Uterus (tissue), 2 donors: Measurements from ENCODE around the gene ESRRA.

ENCODE experiments used
- POLR2A ChIP-seq, 2 donors: fragments of 450-650 bp; IDR thresholded peaks; one replicate each; pipeline ENCODE4 v1.6.1; 2016; ENCODE audit warnings: antibody characterized with exemption in 2 of 2, mild to moderate bottlenecking in 1 of 2, moderate library complexity in 1 of 2
- TF ChIP-seq, protein P1 (sequence below), 4 experiments: fragments of 200-600 bp in 2 of 4; fragments of 450-650 bp in 2 of 4; sonication (generic) in 2 of 4; IDR thresholded peaks; one replicate each; pipeline ENCODE4 v1.5.1; 2016 to 2019; ENCODE audit warnings: antibody characterized with exemption in 4 of 4, mild to moderate bottlenecking in 2 of 4, moderate library complexity in 1 of 4

DNA sequence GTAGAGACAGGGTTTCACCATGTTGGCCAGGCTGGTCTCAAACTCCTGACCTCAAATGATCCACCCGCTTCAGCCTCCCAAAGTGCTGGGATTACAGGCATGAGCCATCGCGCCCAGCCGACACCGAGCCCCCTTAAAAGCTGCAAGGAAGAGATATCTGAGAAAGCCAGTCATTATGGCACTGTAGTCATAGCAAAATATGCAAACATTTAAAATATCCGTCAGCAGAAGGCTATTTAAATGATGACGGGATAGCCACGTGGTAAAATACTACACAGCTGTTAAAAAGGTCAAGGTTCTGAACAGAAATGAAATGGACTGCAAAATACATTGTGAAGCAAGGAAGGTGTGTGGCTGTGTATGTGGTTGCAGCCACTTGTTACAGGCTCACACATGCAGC lies 28.2 kb downstream of the ESRRA start:
- TF ChIP-seq POLR2A (IDR thresholded peaks at IDR 0.05), result no peak
- TF ChIP-seq, protein P1, sequence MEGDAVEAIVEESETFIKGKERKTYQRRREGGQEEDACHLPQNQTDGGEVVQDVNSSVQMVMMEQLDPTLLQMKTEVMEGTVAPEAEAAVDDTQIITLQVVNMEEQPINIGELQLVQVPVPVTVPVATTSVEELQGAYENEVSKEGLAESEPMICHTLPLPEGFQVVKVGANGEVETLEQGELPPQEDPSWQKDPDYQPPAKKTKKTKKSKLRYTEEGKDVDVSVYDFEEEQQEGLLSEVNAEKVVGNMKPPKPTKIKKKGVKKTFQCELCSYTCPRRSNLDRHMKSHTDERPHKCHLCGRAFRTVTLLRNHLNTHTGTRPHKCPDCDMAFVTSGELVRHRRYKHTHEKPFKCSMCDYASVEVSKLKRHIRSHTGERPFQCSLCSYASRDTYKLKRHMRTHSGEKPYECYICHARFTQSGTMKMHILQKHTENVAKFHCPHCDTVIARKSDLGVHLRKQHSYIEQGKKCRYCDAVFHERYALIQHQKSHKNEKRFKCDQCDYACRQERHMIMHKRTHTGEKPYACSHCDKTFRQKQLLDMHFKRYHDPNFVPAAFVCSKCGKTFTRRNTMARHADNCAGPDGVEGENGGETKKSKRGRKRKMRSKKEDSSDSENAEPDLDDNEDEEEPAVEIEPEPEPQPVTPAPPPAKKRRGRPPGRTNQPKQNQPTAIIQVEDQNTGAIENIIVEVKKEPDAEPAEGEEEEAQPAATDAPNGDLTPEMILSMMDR (IDR thresholded peaks at IDR 0.05), result no peak
